Transverse colon (tissue), 4 donors: ENCODE data around the gene SIKE1. TPM values are rescaled to one million over a fixed set of nuclear protein-coding genes. Genes with fewer than 3 reads are reported as not detected.

Experiments
- DNase-seq: peaks from one replicate; pipeline ENCODE4 v3.0.0-alpha.2; 2019
- H3K27ac ChIP-seq, 4 donors: fragments of 200-600 bp; sonication (generic); 2 replicates each; pipeline ENCODE4 v1.5.1; 2016 to 2018; ENCODE audit warnings: inconsistent platforms in 4 of 4
- H3K27me3 ChIP-seq: fragments of 200-600 bp; sonication (generic); 2 replicates; pipeline ENCODE4 v1.5.1; 2017; ENCODE audit warnings: inconsistent platforms
- H3K36me3 ChIP-seq, 4 donors: fragments of 200-600 bp; sonication (generic); 2 replicates each; pipeline ENCODE4 v1.5.1; 2017 to 2019; ENCODE audit warnings: inconsistent platforms in 4 of 4
- H3K4me1 ChIP-seq, 4 donors: fragments of 200-600 bp; sonication (generic); 2 replicates each; pipeline ENCODE4 v1.5.1; 2017 to 2020; ENCODE audit warnings: inconsistent platforms in 4 of 4
- H3K4me3 ChIP-seq, 4 donors: fragments of 200-600 bp; sonication (generic); 1 replicate in 1 of 4; 2 replicates in 3 of 4; pipeline versions ENCODE4 v1.5.1 to v1.6.1; 2017 to 2019; ENCODE audit warnings: inconsistent platforms in 4 of 4
- H3K9me3 ChIP-seq, 2 donors: fragments of 200-600 bp; sonication (generic); 2 replicates each; pipeline ENCODE4 v1.5.1; 2017 to 2019; ENCODE audit warnings: inconsistent platforms in 2 of 2
- CTCF ChIP-seq, 5 experiments: fragments of 200-600 bp in 3 of 5; fragments of 450-650 bp in 2 of 5; sonication (generic) in 3 of 5; IDR thresholded peaks; 1 replicate in 2 of 5; 2 replicates in 3 of 5; pipeline ENCODE4 v1.5.1; 2016 to 2017; ENCODE audit warnings: antibody characterized with exemption in 5 of 5, inconsistent platforms in 3 of 5, mild to moderate bottlenecking in 2 of 5, moderate library complexity in 1 of 5
- EP300 ChIP-seq: sonication (generic); formaldehyde crosslinking; IDR thresholded peaks from one replicate; pipeline ENCODE4 v1.6.1; 2017; ENCODE audit warnings: antibody characterized with exemption, low read depth
- POLR2A ChIP-seq: fragments of 450-650 bp; IDR thresholded peaks from one replicate; pipeline ENCODE4 v1.6.1; 2016; ENCODE audit warnings: antibody characterized with exemption, mild to moderate bottlenecking, moderate library complexity
- POLR2AphosphoS5 ChIP-seq, 3 donors: sonication (generic); formaldehyde crosslinking; IDR thresholded peaks; one replicate each; pipeline ENCODE4 v1.6.1; 2016; ENCODE audit warnings: antibody characterized with exemption in 3 of 3
- WGBS, 2 donors: methylation state at CpG; one replicate each; pipeline ENCODE4 v1.1.5; 2018; ENCODE audit warnings: low coverage in 1 of 2; 5-methylcytosine and 5-hydroxymethylcytosine counted together
- in situ Hi-C, 4 donors: fragments of 200-750 bp; cut with MboI; loops; one replicate each; pipeline versions ENCODE4 v1.15.0 to v1.15.1; 2017; ENCODE audit warnings: low sequenced_read_pairs in 3 of 4, low pct_ligation_motif_present in 1 of 4, low pct_unique_long_range_greater_than_20kb in 1 of 4
- intact Hi-C: fragments of 100-400 bp; cut with DNase I; formaldehyde crosslinking; loops from one replicate; pipeline ENCODE4 v1.15.1; 2023; ENCODE audit warnings: low total_unique reads
- total RNA-seq, 4 donors: library from RNA; depleted of rRNA; stranded (reverse); fragments of >200 nt; gene quantifications; one replicate each; pipeline ENCODE4 v1.1.0, GENCODE V29; 2016

The SIKE1 gene
- total RNA-seq, 4 donors from 2014 or later, result 20.9 to 44.5 (median 35.3) TPM

DNA sequence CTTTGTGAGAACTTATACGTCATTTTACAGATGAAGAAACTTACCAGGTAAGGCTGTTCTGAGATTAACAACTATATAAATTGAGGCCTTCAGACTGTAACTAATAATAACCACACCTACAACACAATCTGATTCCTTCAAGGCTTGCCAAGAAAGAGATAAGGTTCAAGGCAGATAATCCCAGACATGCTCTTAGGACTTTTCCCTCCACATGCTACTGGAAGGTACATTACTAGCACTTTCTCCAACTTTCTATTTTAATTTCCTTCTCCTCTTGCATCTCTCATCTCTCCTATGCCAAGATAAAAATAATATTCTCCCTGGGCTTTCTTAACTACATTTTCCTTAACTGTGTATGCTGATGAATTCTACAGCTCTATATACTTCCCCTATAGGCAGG lies 45.0 kb downstream of the SIKE1 start:
- in situ Hi-C loops, result no loop called here
- no peaks in the 10 kb centered on the region for H3K27me3 ChIP-seq
- peaks cover 0 to 76% (median 29%) of the 10 kb centered on the region in 4 donors for H3K36me3 ChIP-seq
- peaks cover 0 to 29% (median 1%) of the 10 kb centered on the region in 4 donors for H3K4me1 ChIP-seq
- H3K4me3 ChIP-seq, result no peak overlapping the region
- TF ChIP-seq EP300, result no peak
- TF ChIP-seq CTCF (IDR thresholded peaks at IDR 0.05), result no peak
- no peak for TF ChIP-seq POLR2A
- TF ChIP-seq POLR2AphosphoS5 (IDR thresholded peaks at IDR 0.05), result no peak
- WGBS, 2 donors, result 88 to 97% methylated on average over 1 of the region's 1 CpG
- H3K9me3 ChIP-seq, result no peaks in the 10 kb centered on the region
- DNase-seq, result no peak
- H3K27ac ChIP-seq, result no peak overlapping the region
- intact Hi-C loops, result no loop called here

- Histone ChIP-seq H3K4me1 (peaks cover 0 to 4% (median 0%) of the 10 kb centered on the region in 4 donors), H3K36me3 (peaks cover 0 to 89% (median 40%) of the 10 kb centered on the region in 4 donors), H3K27ac (no peak overlapping the region), H3K27me3 (no peaks in the 10 kb centered on the region), H3K9me3 (no peaks in the 10 kb centered on the region), H3K4me3 (no peak overlapping the region)
- WGBS, 2 donors, result 90 to 96% methylated on average over 1 of the region's 1 CpG
- no peak for DNase-seq
- in situ Hi-C loops (no loop called here), intact Hi-C loops (loop anchor here (5.0 kb wide), 1 partner anchor 468 kb away; no protein-coding TSS in a partner anchor)
- TF ChIP-seq EP300, result no peak
- TF ChIP-seq POLR2A, result no peak
- no peak for TF ChIP-seq POLR2AphosphoS5 (IDR thresholded peaks at IDR 0.05)
- TF ChIP-seq CTCF (IDR thresholded peaks at IDR 0.05), result no peak
Observed at GRCh38 chr1:114729782-114730181, 50.7 kb downstream of the SIKE1 start.

DNA sequence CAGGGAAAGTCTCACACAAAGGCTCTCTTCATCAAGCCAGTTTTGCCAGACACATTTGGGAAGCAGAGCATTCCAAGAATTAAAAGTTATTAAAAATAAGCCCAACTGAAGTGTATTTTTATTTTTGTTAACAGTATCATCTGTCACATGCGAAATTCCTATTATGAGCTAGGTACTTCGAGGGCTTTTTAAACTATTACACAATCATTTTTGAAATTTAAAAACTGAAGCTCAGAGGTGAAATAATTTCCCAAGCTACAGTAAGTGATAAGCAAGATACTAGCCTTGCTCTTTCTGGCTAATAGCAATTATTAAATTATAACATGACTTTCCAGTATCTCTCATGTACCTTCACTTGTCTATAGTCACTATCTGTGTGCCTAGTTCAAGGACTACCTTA lies 51.9 kb downstream of the SIKE1 start:
- intact Hi-C loops, result no loop called here
- no peak for DNase-seq
- TF ChIP-seq POLR2A (no peak), CTCF (IDR thresholded peaks at IDR 0.05) (no peak), POLR2AphosphoS5 (IDR thresholded peaks at IDR 0.05) (no peak), EP300 (no peak)
- peaks cover 0 to 3% (median 0%) of the 10 kb centered on the region in 4 donors for H3K4me1 ChIP-seq
- H3K9me3 ChIP-seq, result no peaks in the 10 kb centered on the region
- in situ Hi-C loops, result no loop called here
- peaks cover 0 to 88% (median 40%) of the 10 kb centered on the region in 4 donors for H3K36me3 ChIP-seq
- WGBS, 2 donors, result 90 to 94% methylated on average over 2 of the region's 2 CpGs
- H3K4me3 ChIP-seq, result no peak overlapping the region
- H3K27me3 ChIP-seq, result no peaks in the 10 kb centered on the region
- no peak overlapping the region for H3K27ac ChIP-seq

- Histone ChIP-seq H3K36me3 (peaks cover 0 to 85% (median 39%) of the 10 kb centered on the region in 4 donors), H3K4me3 (no peak overlapping the region), H3K4me1 (peaks cover 0 to 3% (median 0%) of the 10 kb centered on the region in 4 donors), H3K27ac (no peak overlapping the region), H3K9me3 (no peaks in the 10 kb centered on the region), H3K27me3 (no peaks in the 10 kb centered on the region)
- in situ Hi-C loops, result no loop called here
- intact Hi-C loops, result no loop called here
- DNase-seq, result no peak
- TF ChIP-seq CTCF (IDR thresholded peaks at IDR 0.05) (no peak), EP300 (no peak)
- WGBS, 2 donors, result 88 to 92% methylated on average over 1 of the region's 1 CpG
Observed at GRCh38 chr1:114725230-114725629, 55.3 kb downstream of the SIKE1 start.
